NCI-H345 treated with DMSO at 0.1 percent for 48 hours (cell line): Measurements from ENCODE around the gene HOMER3.
"Not testable (repeated sequence)": the region's sequence is repeated elsewhere in the genome, so short reads cannot be mapped to it uniquely, and the experiment has no call there.

Source experiments
- DNase-seq: peaks from one replicate; lab custom pipeline; 2025; ENCODE audit not compliant: unreplicated experiment; lab: John Stamatoyannopoulos, UW

HOMER3 gene

DNA sequence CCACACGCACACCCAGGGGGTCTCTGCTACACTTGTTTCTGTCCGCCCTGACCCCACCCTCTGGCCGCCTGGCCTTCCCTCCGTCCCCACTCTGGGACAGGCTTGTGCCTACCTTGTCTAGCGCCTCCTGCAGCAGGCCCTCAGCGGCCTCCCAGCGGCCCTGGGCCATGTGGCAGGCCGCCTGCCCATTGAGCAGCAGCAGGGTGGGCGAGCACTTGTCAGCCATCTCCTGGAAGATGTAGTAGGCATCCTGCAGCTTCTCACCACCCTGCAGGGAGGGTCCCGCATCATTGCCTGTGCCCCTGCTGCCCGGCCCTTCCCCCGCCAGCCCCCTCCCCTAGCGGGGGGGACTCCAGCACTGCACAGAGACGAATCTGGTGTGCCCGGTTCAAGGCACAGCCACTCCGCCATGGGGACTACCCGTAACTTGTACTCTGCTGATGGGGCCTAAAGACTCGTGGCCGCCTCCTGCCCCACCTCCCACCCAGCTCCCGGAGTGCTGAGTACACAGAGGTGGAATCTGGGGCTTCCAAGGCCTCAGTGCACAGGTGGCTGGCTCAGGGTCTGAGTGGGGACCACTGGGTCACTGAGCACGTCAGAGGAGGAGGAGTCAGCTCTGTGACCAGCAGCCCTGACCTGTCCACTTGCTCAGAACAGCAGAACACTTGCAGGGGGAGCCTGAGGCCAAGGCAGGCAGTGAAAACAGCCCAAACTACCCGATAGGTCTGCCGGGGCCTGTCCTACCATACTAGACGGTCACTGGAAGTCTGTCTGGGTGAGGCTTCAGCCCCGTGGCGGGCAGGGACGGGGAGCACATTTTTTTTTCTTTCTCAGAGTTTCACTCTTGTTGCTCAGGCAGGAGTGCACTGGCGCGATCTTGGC is 37.6 kb downstream of the HOMER3 start:
- no peak for DNase-seq

DNA sequence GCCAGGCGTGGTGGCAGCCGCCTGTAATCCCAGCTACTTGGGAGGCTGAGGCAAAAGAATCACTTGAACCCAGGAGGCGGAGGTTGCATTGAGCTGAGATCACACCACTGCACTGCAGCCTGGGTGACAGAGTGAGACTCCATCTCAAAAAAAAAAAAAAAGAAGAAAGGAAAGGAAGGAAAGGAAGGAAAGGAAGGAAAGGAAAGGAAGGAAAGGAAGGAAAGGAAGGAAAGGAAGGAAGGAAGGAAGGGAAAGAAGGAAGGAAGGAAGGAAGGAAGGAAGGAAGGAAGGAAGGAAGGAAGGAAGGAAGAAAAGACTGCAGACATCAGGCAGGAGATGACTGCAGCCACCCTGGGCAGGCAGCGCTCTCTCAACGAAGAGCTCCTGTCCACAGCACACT is 38.5 kb downstream of the HOMER3 start:
- DNase-seq, result not testable (repeated sequence)

DNA sequence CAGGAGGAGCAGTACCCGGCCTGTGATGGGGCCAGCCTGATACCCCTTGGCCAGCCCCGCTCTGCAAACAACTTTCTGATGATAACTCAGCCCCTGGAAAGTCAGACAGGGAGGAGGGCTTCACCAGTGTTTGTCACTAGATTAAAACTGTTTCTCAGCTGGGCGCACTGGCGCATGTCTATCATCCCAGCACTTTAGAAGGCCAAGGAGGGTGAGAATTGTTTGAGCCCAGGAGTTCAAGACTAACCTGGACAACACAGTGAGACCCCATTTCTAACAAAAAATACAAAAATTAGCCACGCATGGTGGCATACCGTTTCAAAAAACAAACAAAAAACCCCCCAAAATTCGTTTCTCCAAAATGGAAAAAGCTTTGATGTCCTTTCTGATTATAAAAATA is 39.5 kb downstream of the HOMER3 start:
- DNase-seq, result no peak

DNA sequence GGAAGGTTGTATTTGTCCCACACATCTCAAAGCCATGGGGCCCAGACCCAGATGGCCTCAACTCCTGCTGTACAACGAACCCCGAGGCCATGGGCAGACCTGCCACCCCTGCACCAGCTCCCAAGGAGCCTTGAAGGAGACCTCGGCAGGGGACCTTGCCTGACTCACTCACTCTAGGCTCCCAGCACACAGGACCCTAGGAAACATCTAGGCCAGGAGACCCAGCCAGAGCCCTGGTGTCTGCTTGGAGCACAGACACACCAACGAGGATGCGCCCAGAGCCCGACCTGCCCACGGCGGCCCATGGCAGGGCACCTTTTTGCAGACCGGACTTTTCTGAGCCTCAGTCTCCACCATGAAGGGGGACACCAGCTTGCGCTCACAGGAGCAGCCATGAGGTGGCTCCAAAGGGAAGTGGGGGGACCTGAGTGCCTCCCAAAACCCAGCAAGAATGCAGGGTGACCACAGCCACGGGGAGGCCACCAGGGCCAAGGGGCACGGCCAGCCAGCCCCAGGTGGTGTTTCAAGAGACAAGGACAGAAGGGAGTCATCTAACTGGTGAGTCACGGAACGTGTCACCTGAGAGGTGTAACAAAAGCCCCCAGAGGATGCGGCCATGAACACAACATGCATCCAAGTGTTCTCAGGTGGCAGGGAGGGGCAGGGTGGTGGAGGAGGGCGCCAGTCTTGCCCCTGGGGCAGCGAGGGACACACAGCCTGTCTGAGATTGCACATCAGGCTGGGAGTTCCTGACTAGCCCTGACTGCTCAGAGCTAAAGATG is 40.1 kb downstream of the HOMER3 start:
- no peak for DNase-seq

DNA sequence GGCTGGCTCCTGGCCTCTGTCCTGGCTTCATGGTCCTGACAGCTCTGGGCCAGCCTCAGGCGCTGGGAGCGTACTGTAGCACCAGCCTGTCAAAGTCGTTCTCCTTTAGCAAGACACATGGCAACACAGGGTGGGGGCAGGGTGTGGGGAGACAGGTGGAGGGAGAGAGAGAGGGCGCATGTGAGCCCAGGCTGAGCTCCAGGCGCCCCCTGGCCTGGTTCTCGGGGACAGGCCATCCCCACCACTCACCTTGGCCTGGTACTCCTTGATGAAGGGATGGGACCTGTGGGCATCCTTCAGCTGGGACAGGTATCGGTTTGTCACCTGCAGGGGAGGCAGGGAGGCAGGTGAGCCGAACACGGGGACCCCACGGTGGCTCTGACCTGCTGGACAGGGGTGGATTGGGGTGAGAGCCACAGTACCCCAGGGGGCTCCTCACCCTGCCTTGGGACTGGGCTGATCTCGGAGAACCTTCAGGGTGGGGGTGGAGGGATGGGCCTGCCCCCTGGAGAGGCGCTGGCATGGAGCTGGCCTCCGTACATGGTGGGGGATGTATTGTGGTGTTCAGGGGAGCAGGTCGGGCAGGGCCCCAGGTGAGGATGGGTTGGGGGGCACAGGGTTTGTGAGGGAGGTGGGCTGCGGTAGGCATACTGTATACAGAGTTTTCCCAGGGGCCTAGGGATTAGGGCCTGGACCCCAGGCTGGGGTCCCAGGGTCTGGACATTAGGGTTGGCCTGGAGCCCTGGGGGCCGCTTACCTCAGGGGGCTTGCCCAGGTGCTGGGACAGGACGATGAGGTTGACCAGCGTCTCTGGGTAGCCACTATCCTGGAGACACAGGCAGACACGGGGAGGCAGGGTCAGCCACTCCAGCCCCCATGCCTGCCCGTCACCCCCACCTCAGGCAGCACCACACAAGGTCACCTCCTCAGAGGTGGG is 41.1 kb downstream of the HOMER3 start:
- no peak for DNase-seq

DNA sequence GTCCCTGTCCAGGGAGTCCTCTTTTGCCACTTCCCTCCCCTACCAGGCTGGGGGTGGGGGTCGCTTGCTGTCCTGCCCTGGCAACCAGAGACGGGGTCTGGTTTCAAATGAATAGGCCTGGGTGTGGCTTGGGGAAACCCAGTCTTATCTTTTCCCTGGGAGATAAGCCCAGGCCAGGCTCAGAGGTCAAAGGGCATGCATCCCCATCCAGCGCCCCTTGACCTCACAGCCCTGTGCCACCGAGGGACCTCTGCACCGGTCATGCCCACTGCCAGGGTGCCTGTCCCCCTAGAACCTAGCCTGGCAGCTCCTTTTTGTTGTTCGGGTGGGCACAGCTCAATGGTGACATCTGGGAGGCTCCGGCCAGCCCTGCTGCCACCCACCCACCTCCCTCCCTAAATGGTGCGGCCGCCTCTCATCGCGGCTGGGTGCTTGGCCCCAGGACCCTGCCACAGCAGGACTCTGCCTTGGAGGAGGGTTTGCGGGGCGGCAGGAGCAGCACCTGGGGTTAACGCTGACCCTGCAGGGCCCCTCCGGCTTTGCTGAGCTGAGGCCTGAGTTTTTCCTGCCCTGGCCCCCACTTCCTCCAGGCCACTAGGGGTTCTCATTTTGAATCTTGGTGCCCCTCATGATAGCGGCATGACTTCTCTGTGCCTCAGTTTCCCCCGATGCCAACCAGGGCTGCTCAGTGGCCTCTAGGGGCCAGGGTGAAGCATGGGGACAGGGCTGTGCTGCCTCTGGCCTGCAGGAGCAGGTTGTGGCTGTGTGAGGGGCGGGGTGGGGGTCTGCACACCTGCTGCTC is 42.2 kb downstream of the HOMER3 start:
- DNase-seq, result no peak

DNA sequence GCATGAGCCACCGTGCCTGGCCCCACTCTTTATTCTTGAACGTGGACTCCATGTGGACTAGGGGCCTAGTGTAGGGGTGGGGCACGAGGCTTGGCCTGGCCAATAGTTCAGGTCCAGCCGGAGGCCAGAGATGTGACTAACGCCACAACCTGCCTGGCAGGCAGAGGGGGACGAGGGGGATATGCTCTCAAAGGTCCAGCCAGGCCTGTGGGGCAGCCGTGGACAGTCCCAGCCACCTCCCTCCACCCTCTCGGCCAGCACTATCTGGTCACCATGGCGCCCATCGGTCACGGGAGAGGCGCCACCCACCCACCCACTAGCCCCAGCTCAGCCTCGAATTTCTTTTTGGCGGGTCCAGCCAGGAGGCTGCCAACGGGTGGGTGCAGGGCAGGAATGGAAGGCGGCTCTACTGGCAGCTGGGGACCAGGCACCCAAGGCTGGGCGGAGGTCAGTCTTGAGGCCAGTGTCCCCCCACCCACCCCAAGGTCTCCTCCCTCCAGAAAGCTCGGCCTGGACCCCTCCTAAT is 42.9 kb downstream of the HOMER3 start:
- DNase-seq, result no peak

DNA sequence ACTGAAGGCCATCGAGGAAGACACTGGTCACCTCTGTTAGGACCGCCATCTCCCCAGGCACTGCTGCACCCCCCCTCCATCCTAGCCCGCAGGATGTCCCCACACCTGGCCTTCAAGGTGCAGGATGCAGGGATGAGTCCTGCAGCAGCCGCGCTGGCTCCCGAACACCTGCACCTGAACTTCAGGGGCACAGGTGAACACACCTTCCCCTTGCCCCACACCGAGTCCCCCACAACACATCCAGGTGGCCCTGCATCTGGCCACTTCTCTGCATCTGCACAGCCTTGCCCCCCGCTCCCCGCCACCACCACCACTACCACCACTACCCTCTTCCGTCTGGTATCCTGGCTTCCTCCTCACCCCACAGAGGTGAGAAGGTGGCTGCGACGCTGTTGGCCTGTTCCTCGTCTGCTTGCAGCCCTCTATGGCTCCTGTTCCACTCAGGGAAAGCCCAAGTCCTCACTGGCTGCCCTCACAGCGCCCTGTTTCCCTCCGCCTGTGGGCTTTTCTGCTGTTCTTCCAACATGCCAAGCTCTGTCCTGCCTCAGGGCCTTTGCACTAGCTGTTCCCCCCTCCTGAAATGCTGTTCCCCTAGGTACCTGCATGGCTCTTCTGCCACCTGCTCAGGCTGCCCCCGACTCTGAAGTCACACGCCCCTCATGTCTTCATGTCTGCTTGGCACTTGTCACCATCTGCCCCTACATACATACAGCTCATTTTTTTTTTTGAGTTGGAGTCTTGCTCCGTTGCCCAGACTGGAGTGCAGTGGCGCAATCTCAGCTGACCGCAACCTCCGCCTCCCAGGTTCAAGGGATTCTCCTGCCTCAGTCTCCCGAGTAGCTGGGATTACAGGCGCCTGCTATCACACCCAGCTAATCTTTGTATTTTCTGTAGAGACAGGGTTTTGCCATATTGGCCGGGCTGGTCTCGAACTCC is 43.7 kb downstream of the HOMER3 start:
- no peak for DNase-seq

DNA sequence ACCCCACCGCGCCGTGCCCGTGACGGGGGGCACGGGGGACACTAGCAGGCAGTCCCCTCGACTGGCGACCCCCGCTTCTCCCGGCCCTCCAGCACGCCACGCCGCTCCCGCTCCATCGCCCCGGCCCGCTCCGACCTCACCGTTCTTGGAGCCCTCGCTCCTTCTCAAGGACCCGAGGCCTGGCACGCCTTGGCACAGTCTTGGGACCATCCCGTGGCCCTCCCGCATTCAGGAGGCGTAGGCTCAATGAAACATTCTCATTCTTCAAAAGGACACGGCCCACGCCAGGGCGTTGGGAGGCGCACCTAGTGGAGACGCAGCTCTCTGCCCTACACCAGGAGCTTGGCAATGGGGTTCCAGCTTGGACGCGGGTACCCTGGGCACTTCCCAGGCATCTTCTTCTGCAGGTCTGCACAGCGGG is 44.6 kb downstream of the HOMER3 start:
- no peak for DNase-seq

DNA sequence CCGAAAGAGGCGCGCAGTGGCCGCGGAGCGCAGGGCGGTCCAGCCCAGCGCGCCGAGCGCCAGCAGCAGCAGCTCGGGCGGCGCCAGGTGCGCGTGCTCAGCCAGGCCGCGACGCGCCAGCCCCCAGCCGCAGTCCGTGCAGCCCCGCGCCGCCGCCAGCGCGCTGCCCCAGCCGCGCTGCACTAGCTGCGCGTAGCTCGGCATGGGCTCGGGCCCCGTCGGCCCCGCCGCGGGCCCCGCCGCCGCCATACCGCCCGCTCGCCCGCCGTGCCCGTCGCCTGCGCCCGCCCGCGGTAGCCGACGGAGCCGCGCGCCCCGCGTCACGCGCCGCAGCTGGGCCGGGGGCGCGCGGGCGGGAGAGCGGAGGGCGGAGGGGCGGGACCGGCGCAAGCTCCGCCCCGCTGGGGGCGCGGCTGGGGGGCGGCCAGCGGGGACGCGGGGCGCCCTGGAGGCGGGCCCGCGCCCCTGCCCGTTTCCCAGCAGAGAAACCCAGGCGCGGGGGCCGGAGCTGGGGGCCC is 45.1 kb downstream of the HOMER3 start, which contains the start of gene CERS1:
CERS1 (minus strand) TSS at position 335 of the 518 bp plus-strand sequence; CDS start at position 249, 86 bp downstream.
- DNase-seq, result no peak

DNA sequence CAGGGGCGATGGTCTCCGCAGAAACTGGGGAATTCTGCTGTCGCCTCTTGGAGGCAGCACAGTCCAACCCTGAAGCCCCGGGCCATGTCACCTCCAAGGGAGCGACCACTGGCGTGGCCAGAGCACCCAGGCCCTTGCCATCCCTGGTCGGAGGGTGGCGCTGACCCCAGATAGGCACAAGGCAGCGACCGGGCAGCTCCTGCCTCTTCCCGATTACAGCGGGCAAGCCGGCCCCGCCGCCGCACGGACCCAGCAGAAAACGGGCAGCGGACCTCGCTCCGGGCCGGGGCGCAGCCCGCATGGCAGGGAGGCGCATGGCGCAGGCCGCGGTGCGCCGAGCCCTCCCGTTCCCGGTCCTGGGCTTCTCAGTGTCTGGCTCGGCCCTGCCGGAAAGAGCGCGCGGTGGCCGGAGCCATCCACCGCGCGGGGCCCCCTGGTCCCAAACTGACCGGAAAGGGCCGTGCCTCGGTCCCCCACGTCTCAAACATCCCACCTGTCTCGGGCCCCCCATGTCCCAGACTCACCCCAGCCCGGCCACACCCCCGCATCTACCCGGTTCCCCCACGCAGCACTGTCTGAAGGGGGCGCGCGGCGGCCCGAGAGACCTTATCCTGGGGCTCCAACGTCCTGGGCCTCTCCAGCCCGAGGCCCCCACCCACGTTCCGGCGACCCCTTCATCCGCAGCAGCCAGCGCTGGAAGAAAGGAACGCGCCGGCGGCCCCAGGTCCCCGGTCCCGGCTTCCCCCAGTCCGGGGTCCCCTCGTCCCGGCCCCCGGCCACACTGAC is 45.8 kb downstream of the HOMER3 start:
- no peak for DNase-seq

DNA sequence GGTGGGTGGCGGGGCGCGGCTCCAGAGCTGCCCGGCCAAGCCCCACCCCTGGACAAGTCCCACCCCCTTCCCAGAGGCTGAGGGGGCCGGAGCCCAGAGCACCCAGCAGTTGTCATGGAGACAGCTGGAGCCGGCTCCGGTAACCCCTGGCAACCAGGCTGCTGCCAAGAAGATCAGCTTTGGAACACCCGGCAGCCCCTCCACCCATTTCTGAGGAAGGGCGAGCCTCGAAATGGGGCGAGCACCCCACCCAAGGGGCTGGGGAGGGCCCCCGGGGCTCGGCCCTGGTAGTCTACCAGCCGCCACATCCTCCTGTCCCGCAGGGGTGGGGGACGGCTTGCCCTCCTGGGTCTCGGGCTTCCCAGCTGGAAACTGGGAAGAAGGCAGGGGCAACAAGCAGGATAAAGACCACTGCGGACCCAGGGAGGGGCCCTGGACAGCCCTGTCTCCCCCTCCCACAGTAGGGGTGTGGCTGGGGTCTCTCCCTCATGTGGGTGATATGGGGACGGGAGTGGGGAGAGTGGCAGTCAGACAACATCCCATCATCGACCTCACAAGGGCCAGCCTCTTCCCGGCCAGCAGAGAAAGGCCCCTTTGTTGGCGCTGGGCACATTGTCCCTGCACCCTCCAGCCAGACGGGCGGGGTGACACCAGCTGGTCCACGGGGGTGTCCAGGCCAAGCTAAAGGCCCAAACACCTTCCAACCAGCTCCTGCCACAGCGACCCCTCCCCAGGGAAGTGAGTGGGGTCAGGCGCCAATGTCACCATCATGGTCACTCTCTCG is 46.6 kb downstream of the HOMER3 start:
- no peak for DNase-seq

DNA sequence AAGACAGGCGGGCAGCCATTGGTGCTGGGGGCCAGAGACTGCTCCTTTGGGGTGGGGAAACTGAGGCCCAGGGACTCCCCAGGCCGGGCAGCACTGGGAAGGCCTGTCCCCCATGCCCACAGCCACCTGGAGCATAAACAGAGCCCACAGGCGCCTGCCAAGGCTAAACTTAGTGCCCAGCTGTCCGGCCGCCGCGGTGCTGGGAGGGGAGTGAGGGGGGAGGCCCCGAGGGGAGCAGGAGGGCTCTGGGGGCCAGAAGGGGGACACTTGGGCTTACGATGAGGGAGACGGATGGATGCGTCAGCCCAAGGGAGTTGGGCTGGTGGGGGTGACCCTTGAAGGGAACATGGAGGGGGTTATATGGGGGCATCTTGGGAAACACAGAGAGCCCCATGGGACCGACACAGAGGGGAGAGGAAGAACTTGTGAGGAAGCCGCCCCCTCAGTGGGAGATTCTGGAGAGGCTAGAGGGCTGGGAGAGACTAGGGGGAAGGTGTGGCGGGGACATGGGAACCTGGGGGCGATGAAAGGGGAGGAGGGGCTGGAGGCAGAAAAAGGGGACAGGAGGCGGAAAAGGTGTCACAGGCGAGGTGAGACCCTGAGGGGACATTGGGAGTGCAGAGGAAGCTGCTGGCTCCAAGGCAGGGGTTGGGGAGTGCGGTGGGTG is 47.3 kb downstream of the HOMER3 start:
- DNase-seq, result no peak

DNA sequence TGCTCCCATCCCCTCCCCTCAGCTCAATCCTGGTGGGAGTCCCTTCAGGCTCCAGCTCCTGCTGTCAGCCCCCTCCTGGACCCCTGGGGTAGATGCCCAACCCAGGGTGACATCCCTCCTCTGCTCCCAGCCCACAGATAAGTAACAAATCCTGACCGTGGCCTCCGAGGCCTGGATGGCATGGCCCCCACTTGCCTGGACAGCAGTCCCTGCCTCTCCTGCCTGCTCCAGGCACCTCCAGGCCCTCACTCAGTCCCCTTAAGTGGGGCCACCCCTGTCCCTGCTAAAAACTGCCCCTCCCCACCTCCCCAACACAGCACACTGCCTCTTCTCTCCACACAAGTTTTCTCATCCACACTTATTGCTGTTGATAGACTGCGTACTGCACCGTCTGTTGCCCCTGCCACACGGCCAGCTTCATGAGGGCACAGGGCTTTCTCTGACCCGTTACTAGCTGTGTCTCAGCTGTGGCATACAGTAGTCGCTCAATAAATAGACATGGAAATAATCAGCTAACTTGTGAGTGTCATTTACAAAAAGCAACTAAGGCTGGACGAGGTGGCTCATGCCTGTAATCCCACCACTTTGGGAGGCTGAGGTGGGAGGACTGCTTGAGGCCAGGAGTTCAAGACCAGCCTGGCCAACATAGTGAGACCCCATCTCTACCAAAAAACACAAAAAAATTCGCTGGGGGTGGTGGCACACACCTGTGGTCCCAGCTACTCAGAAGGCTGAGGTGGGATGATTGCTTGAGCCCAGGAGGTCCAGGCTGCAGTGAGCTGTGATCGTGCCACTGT is 50.9 kb downstream of the HOMER3 start:
- DNase-seq, result no peak

DNA sequence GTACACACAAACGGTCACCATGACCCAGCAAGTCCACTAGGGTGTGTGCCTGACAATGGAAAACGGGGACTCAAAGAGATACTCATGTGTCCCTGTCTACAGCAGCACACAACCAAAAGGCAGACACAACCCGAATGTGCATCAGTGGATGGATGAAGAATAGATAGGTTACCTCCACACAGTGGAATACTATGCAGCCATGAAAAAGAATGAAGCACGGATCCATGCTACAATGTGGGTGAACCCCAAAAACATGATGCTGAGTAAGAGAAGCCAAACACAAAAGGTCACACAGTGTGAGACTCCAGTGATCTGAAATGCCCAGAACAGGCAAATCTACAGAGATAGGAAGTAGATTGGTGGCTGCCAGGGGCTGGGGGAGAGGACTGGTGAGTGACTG is 54.0 kb downstream of the HOMER3 start:
- DNase-seq, result no peak
